NCI-H510A treated with DMSO at 0.1 percent for 48 hours (cell line): ENCODE measurements around the gene SRGAP1.
"Not testable (repeated sequence)": the region's sequence is repeated elsewhere in the genome, so short reads cannot be mapped to it uniquely, and the experiment has no call there.

Experiments
- DNase-seq: peaks from one replicate; lab custom pipeline; 2025; lab: John Stamatoyannopoulos, UW

Gene SRGAP1

GRCh38 chr12:64007853-64008252 lies 163.4 kb downstream of the SRGAP1 start:
- no peak for DNase-seq

GRCh38 chr12:64008596-64008995 lies 164.1 kb downstream of the SRGAP1 start:
- DNase-seq: no peak

- DNase-seq: no peak
Observed at GRCh38 chr12:64009321-64010068, 165.0 kb downstream of the SRGAP1 start.

GRCh38 chr12:64010069-64010686 lies 165.7 kb downstream of the SRGAP1 start:
- no peak for DNase-seq

- no peak for DNase-seq
Observed at GRCh38 chr12:64016521-64016920, 172.0 kb downstream of the SRGAP1 start.

- not testable (repeated sequence) for DNase-seq
Observed at GRCh38 chr12:64018116-64018515, 173.6 kb downstream of the SRGAP1 start.

GRCh38 chr12:64018524-64018923 lies 174.0 kb downstream of the SRGAP1 start:
- no peak for DNase-seq

- no peak for DNase-seq
Observed at GRCh38 chr12:64019101-64019500, 174.6 kb downstream of the SRGAP1 start.

GRCh38 chr12:64019654-64020053 lies 175.2 kb downstream of the SRGAP1 start:
- no peak for DNase-seq

GRCh38 chr12:64025174-64025958 lies 180.9 kb downstream of the SRGAP1 start:
- no peak for DNase-seq

- DNase-seq: no peak
Observed at GRCh38 chr12:64027311-64027710, 182.8 kb downstream of the SRGAP1 start.

- DNase-seq: no peak
Observed at GRCh38 chr12:64028541-64028940, 184.0 kb downstream of the SRGAP1 start.

GRCh38 chr12:64029013-64029857 lies 184.7 kb downstream of the SRGAP1 start:
- DNase-seq: no peak

GRCh38 chr12:64030155-64030554 lies 185.7 kb downstream of the SRGAP1 start:
- DNase-seq: no peak

- DNase-seq: not testable (repeated sequence)
Observed at GRCh38 chr12:64034056-64034455, 189.6 kb downstream of the SRGAP1 start.

GRCh38 chr12:64034901-64035576 lies 190.5 kb downstream of the SRGAP1 start:
- no peak for DNase-seq

- no peak for DNase-seq
Observed at GRCh38 chr12:64036414-64036813, 191.9 kb downstream of the SRGAP1 start.

GRCh38 chr12:64039281-64039871 lies 194.9 kb downstream of the SRGAP1 start:
- peak; percentile 97 for DNase-seq

- DNase-seq: no peak
Observed at GRCh38 chr12:64042911-64043310, 198.4 kb downstream of the SRGAP1 start.

GRCh38 chr12:64044191-64044590 lies 199.7 kb downstream of the SRGAP1 start:
- no peak for DNase-seq

GRCh38 chr12:64051057-64051456 lies 206.6 kb downstream of the SRGAP1 start:
- DNase-seq: no peak
